HG03108 (cell line): ENCODE data around the gene KLHL42.
"Not testable (repeated sequence)": the region's sequence is repeated elsewhere in the genome, so short reads cannot be mapped to it uniquely, and the experiment has no call there.

Experiments
- ATAC-seq: cut with Tn5 transposase; IDR thresholded peaks from one replicate; pipeline ENCODE4 v1.9.1; 2021; ENCODE audit warnings: moderate library complexity; ENCODE audit not compliant: unreplicated experiment

KLHL42 gene, protein sequence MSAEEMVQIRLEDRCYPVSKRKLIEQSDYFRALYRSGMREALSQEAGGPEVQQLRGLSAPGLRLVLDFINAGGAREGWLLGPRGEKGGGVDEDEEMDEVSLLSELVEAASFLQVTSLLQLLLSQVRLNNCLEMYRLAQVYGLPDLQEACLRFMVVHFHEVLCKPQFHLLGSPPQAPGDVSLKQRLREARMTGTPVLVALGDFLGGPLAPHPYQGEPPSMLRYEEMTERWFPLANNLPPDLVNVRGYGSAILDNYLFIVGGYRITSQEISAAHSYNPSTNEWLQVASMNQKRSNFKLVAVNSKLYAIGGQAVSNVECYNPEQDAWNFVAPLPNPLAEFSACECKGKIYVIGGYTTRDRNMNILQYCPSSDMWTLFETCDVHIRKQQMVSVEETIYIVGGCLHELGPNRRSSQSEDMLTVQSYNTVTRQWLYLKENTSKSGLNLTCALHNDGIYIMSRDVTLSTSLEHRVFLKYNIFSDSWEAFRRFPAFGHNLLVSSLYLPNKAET

DNA sequence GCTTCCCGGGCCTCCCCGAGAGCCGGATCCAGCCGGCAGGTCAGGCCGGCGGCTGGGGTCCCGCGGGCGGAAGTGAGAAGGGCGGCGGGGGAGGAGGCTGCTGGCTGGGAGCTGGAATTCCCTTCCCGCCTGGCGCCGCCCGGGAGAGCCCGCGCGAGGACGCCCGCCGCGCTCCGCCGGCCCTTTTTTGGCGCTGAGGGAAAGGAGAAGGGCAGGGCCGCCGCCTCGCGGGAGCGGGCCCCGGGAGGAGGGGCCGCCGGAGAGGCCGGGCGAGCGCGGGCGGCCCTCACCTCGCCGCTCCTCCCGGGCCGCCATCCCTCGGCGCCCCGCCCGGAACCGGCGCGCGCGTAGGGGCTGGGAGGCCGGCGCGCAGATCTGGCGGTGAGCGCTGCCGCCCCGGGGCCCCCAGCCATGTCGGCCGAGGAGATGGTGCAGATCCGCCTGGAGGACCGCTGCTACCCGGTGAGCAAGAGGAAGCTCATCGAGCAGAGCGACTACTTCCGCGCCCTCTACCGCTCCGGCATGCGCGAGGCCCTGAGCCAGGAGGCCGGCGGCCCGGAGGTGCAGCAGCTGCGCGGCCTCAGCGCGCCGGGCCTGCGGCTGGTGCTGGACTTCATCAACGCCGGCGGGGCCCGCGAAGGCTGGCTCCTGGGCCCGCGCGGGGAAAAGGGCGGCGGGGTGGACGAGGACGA is at the start of gene KLHL42, which contains the start of gene MANSC4:
Gene KLHL42 (plus strand): TSS at position 314 of the 692 bp plus-strand sequence. CDS start 98 bp downstream, at position 412.
Gene MANSC4 (minus strand): TSS at position 317 of the 692 bp plus-strand sequence. CDS start 8,960 bp downstream, outside the sequence.
- peak; percentile 63 for ATAC-seq

DNA sequence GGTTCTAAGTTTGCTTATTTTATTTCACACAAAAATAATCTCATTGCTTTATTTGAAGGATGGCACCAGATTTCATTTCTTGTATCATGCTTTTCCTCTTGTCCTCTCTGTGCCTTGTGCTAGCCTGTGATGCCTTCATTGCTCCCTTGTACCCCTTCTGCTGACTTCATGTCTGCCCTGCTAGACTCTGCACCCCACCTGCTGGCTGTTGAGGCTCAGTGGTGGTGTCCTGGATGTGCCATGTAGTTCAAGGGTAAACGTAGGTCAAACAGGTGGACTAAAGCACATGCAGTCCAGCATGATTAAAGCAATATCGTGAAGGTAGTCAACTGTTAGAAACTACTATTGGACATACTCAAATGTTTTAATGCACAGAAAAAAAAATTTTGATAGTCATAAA is 47.8 kb upstream of the KLHL42 start:
- ATAC-seq, result no peak

DNA sequence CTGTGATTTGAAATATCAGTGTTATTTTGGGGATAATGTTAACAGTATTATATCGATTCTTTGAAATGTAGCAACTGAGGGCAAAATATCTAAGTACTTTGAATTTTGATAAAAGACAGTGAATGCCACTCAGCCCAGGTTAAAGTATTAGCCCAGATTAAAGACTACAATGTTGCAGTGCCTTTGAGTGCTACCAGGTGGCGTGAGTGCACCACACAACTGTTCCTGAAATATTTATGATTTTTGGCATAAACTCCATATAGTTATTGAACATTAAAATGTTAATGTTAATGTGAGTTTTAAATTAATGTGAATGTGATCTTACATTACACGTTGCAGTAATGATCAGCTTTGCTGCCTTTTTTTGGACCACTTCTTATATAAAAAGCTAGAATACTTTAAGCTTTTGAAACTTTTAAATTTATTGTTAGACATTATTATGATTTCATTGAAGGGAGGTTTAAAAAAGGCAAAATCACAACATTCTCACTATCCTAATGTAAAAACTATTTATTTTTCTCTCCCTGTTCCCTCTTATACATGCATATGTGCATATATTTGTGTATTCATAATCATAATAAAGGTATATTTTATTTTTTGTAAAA is 46.9 kb upstream of the KLHL42 start:
- ATAC-seq, result no peak

DNA sequence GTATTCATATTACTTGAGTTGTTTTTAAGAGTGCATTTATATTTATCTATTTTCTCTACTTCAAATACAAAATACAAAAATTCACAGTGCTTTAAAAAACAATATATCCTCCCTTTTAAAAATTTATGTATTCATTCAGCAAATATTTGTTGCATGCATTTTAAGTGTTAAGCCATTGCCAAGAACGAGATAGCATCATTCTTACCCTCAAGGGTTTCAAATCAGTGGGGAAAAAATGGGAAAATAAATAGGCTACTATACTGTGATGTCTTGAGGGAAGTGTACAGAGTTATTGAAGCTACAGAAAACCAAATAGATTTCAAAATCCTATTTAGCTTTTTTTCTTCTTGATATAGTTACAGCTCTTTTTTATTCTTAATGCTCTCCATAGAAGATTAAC is 46.2 kb upstream of the KLHL42 start:
- no peak for ATAC-seq

DNA sequence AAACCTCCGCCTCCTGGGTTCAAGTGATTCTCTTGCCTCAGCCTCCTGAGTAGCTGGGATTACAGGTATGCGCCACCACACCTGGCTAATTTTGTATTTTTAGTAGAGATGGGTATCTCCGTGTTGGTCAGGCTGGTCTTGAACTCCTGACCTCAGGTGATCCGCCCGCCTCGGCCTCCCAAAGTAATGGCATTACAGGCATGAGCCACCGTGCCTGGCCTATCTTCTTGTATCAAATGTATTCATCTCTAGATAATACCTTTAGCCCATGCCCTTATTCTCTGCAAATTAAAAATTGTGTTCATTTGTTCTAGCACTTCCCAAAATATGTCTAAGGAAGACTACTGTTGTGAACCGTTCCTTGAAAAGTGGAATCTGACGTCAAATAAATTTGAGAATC is 45.7 kb upstream of the KLHL42 start:
- not testable (repeated sequence) for ATAC-seq

DNA sequence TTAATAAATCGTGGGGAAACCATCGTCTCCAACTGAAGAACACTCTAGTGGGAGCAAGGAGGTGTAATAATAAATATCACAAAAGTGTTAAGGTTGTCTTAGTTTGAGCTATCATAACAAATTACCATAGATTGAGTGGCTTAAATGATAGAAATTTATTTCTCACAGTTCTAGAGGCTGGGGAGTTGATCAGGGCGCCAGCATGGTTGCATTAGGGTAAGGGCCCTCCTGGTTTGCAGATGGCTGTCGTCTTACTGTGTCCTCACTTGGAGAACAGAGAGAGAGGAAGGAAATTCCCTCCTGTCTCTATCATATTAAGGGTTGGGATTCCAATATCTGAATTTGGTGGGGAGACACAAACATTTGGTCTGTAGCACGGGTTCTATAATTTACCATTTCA is 36.4 kb upstream of the KLHL42 start:
- ATAC-seq, result no peak

DNA sequence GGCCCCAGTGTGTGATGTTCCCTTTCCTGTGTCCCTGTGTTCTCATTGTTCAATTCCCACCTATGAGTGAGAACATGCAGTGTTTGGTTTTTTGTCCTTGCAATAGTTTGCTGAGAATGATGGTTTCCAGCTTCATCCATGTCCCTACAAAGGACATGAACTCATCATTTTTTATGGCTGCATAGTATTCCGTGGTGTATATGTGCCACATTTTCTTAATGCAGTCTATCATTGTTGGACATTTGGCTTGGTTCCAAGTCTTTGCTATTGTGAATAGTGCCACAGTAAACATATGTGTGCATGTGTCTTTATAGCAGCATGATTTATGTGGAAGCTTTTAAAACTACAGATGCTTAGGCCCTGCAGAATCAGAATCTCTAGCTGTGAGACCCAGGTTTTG is 34.3 kb upstream of the KLHL42 start:
- not testable (repeated sequence) for ATAC-seq

DNA sequence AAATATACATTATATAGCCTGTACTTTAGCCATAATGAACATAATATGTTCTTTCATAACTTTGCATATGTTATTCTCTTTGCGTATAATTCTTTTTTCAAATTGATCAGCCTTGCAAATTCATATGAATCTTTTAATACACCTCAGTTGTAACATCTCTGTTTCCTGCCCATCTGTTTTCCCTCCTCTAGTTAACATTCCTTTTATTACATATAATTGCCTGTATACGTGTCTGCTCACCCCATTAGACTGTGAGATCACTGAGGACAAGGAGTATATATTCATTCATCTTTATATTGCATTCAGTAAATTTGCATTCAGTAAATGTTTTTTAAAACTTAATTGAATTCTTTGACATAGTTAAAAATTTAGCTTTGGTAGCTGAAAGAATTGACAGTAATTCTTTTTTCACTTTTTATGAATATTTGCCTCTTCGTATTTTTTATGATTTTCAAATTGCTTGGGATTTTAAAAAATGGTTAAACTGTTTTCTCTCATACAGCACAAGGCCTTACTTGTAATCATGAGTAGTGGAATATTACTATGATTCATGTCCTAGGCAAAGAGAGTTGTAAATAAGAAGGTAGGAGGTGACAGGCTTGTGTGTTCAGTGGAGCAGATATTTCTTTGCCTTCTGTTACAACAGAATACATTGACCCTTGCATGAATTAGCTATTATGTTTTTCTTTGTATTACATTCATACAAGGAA is 32.8 kb upstream of the KLHL42 start:
- ATAC-seq, result no peak

DNA sequence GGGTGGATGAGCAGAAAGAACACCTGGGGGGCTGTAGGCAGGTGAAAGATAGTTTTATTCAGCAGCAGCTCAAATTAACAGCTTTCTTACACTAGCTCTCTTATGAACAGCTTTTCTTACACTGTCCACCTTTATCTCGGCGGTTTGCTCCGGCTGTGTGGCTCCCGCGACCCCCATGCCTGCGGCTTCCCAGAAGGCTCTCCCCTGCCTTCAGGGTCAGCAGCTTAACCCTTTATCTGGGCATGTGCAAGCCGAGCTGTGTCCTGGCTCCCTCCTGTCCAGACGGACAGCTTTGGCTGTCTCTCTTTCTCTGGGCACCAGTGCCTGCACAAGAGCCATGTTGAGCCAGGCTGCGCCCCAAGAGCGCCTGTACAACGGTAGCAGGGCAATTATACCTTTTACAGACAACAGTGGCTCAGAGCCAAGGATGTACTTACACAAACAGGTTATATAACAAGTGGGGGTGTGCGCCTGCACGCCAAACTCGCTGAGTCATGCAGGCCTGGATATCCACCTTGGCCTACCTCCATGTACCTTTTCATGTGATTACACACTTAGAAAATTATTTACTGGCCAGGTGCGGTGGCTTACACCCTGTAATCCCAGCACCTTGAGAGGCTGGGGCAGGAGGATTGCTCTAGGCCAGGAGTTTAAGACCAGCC is 28.5 kb upstream of the KLHL42 start:
- ATAC-seq, result no peak

DNA sequence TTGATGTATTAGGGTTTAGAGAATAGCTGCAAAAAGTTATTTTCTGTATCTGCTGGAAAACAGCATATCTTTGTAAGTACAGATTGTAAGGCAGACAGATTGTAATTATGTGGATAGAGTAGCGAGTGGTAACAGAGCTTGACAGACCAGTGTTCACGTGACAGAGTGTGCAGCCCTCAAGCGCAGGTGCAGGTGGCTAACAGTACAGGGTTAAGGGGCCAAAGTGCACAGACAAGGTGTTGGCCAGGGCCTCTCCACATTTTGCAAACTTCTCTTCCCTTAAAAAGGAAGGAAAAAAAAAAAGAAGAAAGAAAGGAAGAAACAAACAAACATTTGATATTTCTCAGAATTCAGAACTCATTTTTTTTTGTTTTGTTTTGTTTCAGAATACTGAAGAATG is 25.2 kb upstream of the KLHL42 start:
- no peak for ATAC-seq

DNA sequence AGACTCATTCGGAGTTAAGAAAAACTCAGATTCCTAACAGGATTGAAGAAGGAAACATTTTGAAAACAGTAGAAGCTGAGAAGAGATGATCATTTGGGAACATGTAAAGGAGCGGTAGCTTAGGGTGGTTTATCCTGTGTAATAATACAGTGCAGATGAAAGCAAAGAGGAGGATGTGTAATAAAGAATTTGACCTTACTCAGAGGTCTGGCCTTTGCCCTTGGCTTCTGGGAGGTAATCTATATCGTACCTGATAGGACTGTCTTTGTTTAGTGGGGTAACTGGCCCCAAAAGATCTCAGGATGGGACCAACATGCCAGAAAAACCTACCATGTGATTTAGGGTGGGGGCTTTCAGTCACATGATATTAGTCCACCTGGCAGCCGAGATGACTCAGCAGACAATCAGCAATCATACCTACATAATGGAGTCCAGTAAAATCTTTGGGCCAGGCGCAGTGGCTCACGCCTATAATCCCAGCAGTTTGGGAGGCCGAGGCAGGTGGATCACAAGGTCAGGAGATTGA is 23.3 kb upstream of the KLHL42 start:
- ATAC-seq, result no peak

DNA sequence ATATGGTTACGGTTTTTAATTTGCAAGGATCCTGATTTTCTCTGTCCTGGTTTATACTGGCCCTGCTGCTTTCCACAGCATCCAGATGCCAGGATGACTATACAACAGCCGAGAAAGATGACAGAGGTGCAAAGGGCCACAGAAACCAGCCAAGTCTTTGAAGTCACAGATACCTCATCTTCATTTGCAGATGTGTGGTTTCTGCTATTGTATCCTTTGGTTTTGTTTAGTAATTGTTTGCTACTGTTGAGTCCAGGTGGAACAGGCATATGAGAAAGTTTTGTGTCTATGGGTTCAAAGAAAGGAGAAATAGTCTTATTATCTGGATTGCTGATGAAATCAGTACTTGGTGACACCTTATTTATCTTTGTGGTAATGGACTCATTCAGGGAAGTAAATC is 17.3 kb upstream of the KLHL42 start:
- no peak for ATAC-seq

DNA sequence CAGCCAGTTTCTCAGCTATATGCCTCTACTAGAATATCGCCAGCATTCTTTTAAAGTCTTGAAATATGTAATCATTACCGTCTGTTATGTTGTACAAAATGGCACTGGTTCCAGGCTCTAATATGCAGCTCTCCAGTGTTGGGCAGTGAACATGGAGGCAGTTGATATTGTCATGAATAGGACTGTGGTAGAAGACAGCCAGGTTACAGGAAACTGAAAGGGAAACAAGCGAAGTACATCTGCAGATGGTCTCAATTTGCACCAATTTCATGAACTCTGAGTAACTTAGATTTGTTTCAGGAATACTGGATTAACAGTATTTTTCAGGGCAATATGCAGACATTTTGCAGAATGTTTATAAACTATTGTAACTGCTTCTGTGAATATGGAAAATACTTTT is 13.4 kb upstream of the KLHL42 start:
- ATAC-seq, result no peak

DNA sequence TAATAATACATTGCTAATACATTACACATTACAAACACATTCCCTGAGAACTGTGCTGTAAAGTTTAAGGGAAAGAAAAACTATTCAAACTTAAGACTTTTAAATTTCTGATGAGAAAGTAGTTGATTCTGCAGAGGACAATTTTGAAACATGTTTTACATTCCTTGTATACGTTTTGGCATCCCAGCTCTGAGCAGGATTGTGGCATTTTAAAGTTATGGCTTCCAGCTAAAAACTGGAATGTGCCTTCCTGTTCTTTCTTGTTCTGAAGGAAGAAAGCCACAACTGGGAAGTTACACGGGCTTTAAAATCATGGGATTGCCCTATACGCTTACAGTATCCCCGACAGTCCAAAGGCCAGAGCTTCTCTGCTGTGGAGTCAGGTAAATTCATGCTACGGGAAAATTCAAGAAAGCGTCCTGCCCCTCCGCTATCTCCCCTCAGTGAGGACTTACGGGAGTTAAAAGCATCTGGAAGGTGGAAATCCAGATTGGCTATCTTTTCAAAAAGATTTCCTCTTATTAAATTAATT is 10.8 kb upstream of the KLHL42 start:
- ATAC-seq, result no peak

DNA sequence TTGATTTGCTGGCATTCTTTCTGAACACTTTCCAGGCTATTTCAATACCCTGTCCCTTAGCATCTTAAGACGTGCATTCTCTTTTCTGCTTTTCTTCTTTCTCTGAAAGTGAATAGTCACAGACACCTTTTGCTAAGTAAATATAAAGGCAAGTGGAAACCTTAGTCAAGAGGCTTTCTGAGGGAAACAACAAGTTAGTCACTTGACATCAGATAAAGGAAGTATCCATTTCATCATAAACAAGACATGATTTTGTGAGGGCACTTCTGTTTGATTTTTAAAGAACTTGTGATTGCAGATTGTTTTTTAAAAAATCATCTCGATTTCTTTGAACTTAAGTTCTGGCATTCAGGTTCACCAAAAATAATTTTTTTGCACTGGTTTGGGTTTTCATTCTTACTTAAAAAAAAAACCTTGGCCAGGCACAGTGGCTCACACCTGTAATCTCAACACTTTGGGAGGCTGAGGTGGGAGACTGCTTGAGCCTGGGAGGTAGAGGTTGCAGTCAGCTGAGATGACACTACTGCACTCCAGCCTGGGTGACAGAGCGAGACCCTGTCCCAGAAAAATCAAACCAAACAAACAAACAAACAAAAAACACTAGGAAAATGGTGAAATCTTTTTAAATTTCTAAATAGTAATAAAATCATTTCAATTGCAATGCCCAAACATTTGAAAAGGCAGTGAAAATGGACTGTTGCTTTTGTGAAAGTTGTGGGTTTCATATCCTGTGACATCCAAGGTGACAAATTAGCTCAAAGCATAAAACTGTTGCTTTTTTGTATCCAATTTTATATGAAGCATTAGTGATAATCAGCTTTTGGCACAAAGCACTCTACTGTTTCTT is 8.3 kb upstream of the KLHL42 start:
- no peak for ATAC-seq

DNA sequence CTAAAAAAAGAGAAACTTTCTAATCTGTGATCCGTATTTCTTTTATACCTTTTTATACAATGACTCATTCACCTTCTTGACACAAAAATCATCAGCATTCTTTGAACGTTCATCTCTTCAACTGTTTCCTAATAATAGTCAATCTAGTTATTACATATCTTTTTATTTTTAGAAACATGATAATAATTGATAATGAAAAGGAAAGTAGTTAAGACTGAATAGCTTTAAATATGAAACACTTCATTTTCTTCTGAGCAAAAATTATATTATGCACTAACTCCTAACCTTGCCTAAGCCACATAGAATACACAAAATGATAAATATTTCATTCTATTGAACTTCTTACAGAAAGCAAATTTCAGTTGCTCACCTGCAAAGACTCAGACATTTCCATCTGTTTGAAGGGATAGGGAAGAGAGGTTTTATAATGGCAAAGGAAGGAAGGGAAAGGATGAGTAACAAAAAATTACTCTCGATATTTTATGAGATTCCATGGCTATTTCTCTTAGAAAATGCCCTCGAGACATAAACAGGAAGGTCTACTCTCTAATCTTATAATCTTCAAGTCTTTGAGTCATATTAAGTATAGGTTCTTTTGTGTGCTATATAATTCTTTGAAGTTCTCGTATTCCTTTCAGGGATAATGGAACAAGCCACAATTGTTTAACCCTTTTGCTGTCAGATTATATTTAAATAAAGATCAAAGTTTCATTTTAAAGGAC is 7.5 kb upstream of the KLHL42 start:
- no peak for ATAC-seq

DNA sequence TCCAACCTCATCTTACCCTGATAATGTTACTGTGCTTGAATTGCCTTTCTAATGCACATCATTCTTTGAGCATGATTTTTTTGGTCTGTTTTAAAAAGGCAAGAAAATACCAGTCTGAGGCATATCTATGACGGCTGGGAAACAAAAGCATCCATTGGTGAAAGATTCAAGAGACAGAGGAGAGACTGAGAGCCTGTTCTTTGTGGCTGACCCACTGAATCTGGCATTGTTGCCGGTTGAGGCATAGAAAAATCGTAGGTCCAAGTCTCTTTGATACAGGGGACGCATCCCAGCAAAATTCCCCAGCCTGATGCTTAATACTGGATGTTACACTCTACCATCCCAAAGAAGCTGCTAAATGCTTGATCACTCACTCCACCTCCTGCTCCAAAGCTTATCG is 2.9 kb upstream of the KLHL42 start:
- no peak for ATAC-seq

DNA sequence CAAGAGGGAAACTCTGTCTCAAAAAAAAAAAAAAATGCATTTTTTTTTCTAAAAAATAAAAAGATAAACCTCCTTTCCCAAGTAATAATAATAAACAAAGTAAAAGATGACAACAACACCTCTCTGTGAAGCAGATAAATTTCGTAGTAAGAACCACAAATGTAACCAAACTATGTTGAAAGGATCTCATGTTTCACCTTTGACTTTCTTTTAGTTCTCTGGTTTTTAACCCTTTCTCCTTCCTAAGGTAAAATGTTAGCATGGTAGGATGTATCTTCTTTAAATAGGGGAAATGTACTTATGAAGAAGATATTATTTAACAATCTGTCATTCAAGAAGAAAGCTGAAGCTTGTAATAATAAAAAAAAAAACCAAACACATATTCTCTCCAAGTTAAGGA is 1.8 kb upstream of the KLHL42 start:
- no peak for ATAC-seq
